Memory B cell (primary cell): ENCODE data around the gene ATP6AP2.

Experiments used
- ATAC-seq: fragments of 150-1000 bp; cut with Tn5 transposase; 2 replicates; pipeline ENCODE4 v1.10.0; 2021; ENCODE audit warnings: low read depth, mild to moderate bottlenecking, moderate library complexity
- DNase-seq, 2 donors: peaks; one replicate each; pipeline ENCODE4 v3.0.0; 2022; ENCODE audit warnings: low spot score in 2 of 2
- H3K27ac Mint-ChIP-seq: one replicate; pipeline ENCODE4 v1.8.0; 2022; ENCODE audit warnings: mild to moderate bottlenecking, moderate library complexity, mixed read lengths
- H3K27me3 Mint-ChIP-seq: one replicate; pipeline ENCODE4 v1.8.0; 2022; ENCODE audit warnings: mixed read lengths
- H3K36me3 Mint-ChIP-seq: one replicate; pipeline ENCODE4 v1.8.0; 2022; ENCODE audit warnings: mild to moderate bottlenecking, mixed read lengths
- H3K4me1 Mint-ChIP-seq: one replicate; pipeline ENCODE4 v1.8.0; 2022; ENCODE audit warnings: mixed read lengths
- H3K4me3 Mint-ChIP-seq: one replicate; pipeline ENCODE4 v1.8.0; 2022; ENCODE audit warnings: mild to moderate bottlenecking, moderate library complexity, mixed read lengths
- H3K9me3 Mint-ChIP-seq: one replicate; pipeline ENCODE4 v1.8.0; 2022; ENCODE audit warnings: mixed read lengths

The ATP6AP2 gene, protein sequence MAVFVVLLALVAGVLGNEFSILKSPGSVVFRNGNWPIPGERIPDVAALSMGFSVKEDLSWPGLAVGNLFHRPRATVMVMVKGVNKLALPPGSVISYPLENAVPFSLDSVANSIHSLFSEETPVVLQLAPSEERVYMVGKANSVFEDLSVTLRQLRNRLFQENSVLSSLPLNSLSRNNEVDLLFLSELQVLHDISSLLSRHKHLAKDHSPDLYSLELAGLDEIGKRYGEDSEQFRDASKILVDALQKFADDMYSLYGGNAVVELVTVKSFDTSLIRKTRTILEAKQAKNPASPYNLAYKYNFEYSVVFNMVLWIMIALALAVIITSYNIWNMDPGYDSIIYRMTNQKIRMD

DNA sequence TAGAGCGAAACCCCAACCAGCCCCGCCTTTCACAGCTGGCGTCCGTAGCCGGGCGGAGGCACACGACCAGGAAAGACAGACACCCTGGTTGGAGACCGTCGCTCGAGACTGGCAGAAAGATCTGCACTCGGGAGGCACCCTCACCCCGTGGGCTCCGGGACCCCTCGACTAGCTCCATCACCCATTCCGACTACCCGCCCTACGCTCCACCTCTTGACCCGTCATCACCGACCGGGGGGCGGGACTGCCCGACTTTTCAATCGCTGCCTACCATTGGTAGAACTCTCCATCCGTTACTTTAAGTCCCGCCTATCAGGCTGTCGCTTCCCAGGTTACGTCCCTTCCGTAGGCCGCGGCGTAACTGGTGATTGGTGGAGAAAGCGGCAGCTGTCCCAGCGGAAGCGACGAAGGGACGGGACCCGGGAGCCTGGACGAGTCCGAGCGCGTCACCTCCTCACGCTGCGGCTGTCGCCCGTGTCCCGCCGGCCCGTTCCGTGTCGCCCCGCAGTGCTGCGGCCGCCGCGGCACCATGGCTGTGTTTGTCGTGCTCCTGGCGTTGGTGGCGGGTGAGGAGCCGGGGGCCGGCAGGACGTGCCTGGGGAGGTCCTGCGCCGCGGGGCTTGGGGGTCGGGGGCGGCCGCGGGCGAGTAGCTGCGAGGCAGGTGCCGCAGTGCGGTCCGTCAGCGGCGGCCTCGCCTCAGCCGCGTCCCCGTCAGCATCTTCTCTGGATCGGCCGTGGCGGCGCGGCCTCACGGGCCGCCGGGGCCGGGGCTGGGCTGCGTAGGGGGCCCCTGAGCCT is at the start of gene ATP6AP2:
TSS of gene ATP6AP2 (plus strand) at position 434 of the 799 bp plus-strand sequence. CDS start at position 530, 96 bp downstream.
- DNase-seq = peak; percentile 73 to 80
- H3K27me3 Mint-ChIP-seq = no peaks in the 10 kb centered on the region
- peak within 1 kb of the TSS; percentile 96 for H3K4me3 Mint-ChIP-seq
- no peaks in the 10 kb centered on the region for H3K9me3 Mint-ChIP-seq
- peak within 1 kb of the TSS; percentile 98 for H3K27ac Mint-ChIP-seq
- ATAC-seq = peak; percentile 89
- H3K4me1 Mint-ChIP-seq = peaks cover 16% of the 10 kb centered on the region
- peaks cover 5% of the 10 kb centered on the region for H3K36me3 Mint-ChIP-seq

DNA sequence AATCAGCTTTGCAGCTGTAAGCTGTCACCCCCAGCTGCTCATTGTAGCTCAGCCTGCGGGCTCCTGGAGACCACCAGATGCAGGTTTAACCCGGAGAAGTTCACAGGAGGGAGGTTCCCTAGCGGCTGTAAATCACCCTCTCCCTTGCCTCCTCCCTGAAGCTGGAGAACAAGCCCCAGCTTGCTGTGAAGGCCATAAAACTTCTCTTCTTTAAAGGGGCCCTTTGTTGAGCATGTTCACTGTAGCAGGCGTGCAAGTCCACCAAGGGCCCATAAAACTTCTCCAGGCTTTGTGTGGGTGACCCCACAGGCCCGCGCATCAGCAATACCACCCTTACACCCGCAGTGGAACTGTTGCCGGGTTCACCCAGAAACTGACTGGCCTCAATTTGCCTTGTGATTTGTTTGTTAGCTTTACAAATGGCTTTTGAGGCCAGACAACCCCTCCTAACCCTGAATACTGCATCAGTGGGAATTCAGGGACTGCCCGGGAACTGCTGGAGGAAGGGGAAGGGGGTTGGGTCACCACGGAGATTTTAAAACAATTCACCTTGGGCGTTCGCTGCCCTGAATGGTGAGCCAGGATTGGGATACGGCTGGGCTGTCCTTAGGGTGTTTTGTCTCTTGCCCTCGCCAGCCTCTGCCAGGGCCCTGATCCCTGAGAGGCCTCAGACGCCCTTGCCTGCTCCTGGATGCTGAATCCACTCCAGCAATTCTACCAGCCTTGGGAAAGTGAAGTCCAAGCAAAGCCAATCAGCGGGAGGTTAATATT is 49.5 kb upstream of the ATP6AP2 start:
- Mint-ChIP-seq H3K4me1 (no peaks in the 10 kb centered on the region), H3K27ac (no peak overlapping the region), H3K36me3 (no peaks in the 10 kb centered on the region), H3K27me3 (peaks cover 2% of the 10 kb centered on the region), H3K9me3 (no peaks in the 10 kb centered on the region), H3K4me3 (no peak overlapping the region)
- no peak for ATAC-seq
- DNase-seq = no peak

DNA sequence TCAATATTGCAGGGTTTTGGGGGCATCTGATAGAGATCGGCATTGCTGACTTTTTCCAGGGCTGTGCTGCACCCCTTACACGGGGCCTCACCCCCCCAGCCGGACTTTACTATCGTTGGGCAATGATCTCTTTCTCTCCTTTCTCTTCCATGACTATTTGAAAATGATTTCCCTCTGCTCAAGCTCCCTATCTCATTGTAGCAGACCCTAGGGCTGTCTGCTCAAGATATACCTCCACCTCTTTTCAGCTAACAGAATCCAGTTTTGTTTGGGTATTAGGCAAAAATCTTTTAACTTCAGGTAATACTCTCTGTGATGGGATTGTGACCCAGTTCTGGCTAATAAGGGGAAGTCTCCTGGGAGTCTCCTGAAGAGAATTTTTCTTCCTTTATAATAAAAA is 43.5 kb upstream of the ATP6AP2 start:
- peaks cover 6% of the 10 kb centered on the region for H3K27me3 Mint-ChIP-seq
- no peak for ATAC-seq
- H3K4me3 Mint-ChIP-seq = no peak overlapping the region
- peaks cover 20% of the 10 kb centered on the region for H3K4me1 Mint-ChIP-seq
- H3K36me3 Mint-ChIP-seq = no peaks in the 10 kb centered on the region
- no peak for DNase-seq
- H3K27ac Mint-ChIP-seq = no peak overlapping the region
- peaks cover 1% of the 10 kb centered on the region for H3K9me3 Mint-ChIP-seq

DNA sequence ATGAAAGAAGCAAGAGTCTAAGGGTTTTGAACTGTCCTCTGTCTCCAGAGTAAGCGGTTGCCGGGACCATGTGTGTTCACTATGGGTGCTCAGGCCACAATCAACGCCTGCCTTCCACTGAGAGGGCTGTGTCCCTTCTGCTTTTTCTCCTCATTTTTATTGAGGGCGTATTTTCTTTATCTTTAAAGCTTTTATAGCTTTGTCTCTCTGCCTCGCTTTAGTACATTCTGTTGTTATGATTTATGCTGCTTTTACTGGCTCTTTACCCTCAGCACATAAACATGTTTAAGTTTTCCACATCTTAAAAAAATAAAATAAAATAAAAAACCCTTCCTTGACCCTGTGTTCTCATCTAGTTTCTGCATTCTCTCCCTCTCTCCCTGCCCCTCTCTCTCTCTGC is 42.4 kb upstream of the ATP6AP2 start:
- peaks cover 6% of the 10 kb centered on the region for H3K27me3 Mint-ChIP-seq
- no peak overlapping the region for H3K4me3 Mint-ChIP-seq

DNA sequence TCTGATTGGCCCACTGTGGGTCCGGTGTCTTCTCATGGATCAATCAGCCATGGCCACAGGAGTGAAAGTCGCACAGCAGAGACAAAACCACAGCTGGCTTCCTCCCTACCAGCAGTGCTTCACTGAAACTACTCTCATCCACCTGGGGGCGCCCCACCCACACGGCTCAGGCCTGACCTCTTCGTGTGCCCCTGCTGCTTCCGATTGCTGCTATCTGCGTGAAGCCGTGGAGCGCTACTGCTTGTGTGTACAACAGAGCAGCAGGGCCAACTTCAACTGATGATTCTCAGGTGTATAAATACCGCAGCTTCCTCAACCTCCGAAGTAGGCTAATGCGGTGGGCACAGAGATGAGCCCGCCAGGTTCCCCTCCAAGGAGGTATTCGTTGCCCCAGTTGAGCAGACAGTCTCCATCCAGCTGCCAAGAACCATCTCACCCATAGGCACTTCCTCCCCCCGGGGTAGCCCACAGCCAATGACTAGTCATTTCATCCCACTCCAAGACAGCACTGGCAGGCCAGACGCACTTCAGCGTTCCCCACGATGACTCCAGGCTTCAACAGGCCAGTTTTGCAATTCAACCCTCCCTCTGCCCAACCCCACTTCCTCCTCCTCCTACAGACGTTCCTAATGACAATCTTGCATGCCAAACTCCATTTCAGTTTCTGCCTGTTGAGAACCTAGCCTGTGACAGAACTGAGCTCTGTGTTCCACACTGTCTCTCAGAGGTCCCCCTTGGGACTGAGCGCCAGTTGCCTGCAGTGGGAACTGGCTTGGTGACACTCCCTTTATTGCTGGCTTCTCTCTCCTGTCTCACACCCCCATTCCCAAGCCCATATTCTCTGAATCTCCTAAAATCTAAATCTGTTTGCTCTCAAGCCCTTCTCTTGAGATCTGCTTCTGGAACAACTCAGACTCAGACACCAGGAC is 41.3 kb upstream of the ATP6AP2 start:
- peak; percentile 28 to 46 for DNase-seq
- peaks cover 25% of the 10 kb centered on the region for H3K4me1 Mint-ChIP-seq
- peak overlapping the region; percentile 59 for H3K4me3 Mint-ChIP-seq
- peak; percentile 92 for ATAC-seq
- no peaks in the 10 kb centered on the region for H3K36me3 Mint-ChIP-seq
- peaks cover 4% of the 10 kb centered on the region for H3K27me3 Mint-ChIP-seq
- peak overlapping the region; percentile 68 for H3K27ac Mint-ChIP-seq
- H3K9me3 Mint-ChIP-seq = peaks cover 1% of the 10 kb centered on the region

More for the DNA sequence above, 42.4 kb upstream of the ATP6AP2 start:
- H3K4me1 Mint-ChIP-seq = peaks cover 20% of the 10 kb centered on the region
- DNase-seq = no peak
- H3K9me3 Mint-ChIP-seq = peaks cover 1% of the 10 kb centered on the region
- no peak overlapping the region for H3K27ac Mint-ChIP-seq
- no peak for ATAC-seq
- no peaks in the 10 kb centered on the region for H3K36me3 Mint-ChIP-seq

DNA sequence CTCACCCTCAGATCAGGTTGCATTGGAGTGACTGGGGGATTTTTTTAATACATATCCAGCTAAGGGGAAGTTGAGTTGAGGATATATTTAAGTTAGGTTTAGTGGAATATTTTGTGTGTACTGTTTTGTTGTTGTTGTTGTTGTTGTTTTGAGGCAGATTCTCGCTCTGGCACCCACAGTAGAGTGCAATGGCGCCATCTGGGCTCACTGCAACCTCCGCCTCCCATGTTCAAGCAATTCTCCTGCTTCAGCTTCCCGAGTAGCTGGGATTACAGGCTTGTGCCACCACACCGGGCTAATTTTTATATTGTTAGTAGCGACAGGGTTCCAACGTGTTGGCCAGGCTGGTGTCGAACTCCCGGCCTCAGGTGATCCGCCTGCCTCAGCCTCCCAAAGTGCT is 38.6 kb upstream of the ATP6AP2 start:
- no peak for ATAC-seq
- no peaks in the 10 kb centered on the region for H3K36me3 Mint-ChIP-seq

DNA sequence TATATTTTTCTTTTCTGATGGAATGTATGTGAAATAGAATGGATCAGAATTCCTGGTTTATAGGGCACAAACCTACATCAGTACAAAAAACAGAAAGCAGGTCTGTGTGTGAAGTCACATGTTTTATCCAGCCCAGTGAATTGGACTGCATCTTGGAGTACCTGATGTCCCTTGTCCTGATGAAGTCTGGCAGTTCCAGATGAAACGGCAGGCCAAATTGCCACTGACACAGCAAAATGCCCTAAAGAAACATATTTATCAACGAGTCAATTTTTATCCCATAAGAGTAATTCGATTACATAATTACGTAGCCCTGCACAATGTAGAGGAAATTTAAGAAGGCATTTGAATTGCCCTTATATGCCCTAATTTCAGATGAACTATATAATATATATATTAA is 37.8 kb upstream of the ATP6AP2 start:
- H3K27ac Mint-ChIP-seq = no peak overlapping the region
- H3K4me1 Mint-ChIP-seq = peaks cover 25% of the 10 kb centered on the region
- ATAC-seq (no peak), DNase-seq (no peak)
- H3K27me3 Mint-ChIP-seq = peaks cover 3% of the 10 kb centered on the region
- H3K36me3 Mint-ChIP-seq = no peaks in the 10 kb centered on the region
- H3K9me3 Mint-ChIP-seq = peaks cover 1% of the 10 kb centered on the region
- no peak overlapping the region for H3K4me3 Mint-ChIP-seq

More for the DNA sequence above, 38.6 kb upstream of the ATP6AP2 start:
- Mint-ChIP-seq H3K9me3 (peaks cover 1% of the 10 kb centered on the region), H3K4me1 (peaks cover 25% of the 10 kb centered on the region), H3K4me3 (no peak overlapping the region), H3K27ac (no peak overlapping the region), H3K27me3 (peaks cover 4% of the 10 kb centered on the region)
- no peak for DNase-seq

DNA sequence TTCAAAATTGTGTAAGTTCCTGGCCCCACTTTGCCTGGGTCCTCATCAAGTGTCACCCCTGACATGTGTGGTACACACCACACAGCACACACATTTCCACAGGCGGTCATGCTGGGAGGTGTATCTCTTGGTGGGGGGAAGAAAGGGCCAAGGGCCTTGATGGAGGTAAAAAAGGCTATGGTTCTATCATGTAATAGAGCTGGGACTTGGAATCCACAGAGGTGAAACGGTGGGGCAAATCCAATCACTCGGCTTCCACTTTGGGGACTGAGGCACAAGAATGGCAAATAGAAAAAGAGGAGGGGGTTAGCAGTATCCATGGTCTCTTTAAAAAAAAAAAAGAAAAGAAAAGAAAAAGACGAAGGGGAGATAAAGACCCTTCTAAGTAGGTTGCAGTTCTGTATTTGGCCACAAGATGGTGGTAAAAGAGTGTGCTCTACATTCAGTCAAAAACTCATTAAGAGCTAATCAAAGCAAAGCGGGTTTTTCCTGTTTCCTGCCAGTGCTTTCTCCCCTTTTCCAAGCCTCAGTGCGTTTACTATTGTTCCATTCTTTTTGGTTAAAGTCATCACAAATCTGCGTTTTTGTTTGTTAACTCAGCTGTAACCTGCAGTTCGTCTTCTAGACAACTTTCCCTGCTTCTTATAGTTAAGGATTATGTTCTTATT is 37.0 kb upstream of the ATP6AP2 start:
- H3K27me3 Mint-ChIP-seq = no peaks in the 10 kb centered on the region
- ATAC-seq (no peak), DNase-seq (peak; percentile 14 to 27)
- H3K9me3 Mint-ChIP-seq = no peaks in the 10 kb centered on the region
- no peaks in the 10 kb centered on the region for H3K36me3 Mint-ChIP-seq
- H3K4me1 Mint-ChIP-seq = peaks cover 22% of the 10 kb centered on the region
- H3K4me3 Mint-ChIP-seq = no peak overlapping the region
- H3K27ac Mint-ChIP-seq = no peak overlapping the region

DNA sequence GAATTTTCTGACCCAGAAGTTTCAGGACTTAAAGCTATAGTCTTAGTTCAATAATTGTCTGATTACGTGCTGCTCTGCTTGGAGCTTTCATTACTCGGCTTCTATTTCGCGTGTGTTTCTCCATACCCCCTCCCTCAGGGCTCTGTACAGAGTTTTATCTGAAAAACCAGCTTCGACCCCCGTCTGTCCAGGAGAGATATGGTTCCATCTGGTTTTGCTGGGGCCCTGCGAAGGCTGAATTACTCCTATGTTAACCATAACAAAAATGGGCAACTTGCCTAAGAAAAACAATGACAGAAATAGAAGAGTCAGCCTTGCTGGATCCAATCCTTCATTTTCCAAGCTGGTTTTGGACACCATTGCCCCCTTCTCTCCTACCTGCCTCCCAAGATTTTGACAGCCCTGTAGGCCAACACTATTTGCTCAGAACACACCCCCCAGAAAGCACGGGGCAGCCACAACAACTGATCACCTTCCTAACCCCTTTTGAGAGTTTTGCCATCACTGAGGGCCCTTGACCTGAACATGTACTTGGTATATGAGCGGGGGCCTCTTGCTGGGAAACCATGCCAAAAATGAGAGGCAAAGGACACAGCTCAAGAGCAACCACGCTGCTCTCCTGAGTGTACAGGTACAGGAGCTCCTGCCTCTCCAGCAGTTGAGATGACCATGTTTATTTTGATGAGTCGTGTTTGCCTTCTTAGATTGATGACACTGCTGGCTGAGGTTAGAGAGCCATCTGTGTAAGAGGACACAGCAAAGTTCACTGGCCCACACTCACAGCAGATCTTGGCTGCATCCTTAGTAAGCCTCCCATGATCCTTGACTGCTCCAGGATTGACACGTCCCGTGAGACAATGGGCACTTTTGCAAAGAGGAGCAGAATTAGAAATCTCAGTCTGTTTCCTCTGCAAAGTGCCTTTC is 36.2 kb upstream of the ATP6AP2 start:
- Mint-ChIP-seq H3K4me3 (no peak overlapping the region), H3K36me3 (no peaks in the 10 kb centered on the region), H3K27ac (no peak overlapping the region), H3K4me1 (peaks cover 14% of the 10 kb centered on the region), H3K9me3 (no peaks in the 10 kb centered on the region), H3K27me3 (no peaks in the 10 kb centered on the region)
- ATAC-seq (no peak), DNase-seq (no peak)

DNA sequence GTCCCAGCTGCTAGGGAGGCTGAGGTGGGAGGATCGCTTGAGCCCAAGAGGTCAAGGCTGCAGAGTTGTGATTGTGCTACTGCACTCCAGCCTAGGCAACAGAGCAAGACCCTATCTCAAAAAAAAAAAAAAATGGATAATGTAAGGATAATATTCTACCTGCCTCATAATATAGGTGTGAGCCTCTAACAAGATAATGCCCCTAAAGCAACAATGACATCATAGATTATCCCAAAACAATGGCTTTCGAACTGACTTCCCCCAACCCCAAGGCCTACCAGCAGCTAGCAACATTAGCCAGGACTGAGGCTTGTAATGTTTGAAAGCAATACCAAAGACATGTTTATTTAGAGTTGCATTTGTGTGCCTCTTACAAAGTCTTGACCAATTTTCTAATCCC is 33.9 kb upstream of the ATP6AP2 start:
- Mint-ChIP-seq H3K9me3 (no peaks in the 10 kb centered on the region), H3K27me3 (no peaks in the 10 kb centered on the region), H3K27ac (no peak overlapping the region), H3K4me3 (no peak overlapping the region), H3K4me1 (peaks cover 5% of the 10 kb centered on the region), H3K36me3 (no peaks in the 10 kb centered on the region)
- no peak for ATAC-seq
- no peak for DNase-seq

DNA sequence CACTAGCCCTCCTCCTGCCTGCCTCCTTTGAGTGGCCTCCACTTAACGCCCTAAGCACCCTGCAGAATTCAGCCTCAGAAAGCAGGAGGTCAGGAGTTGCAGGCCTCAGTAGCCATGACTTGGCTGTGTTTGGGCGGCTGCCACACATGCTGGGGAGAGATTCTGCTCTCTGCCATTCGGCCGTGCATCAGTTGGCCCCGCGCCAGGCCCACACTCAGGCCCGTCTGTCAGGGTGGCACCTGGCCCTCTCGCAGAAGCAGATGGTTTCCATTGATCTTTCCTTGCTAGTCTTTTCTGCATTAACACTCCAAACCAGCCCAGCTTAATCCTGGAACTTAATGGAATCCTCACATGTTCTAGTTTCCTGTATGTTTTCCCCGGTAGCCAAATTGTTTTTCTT is 30.7 kb upstream of the ATP6AP2 start:
- Mint-ChIP-seq H3K36me3 (no peaks in the 10 kb centered on the region), H3K9me3 (no peaks in the 10 kb centered on the region), H3K27ac (no peak overlapping the region), H3K4me3 (no peak overlapping the region), H3K27me3 (no peaks in the 10 kb centered on the region), H3K4me1 (no peaks in the 10 kb centered on the region)
- ATAC-seq (no peak), DNase-seq (no peak)

DNA sequence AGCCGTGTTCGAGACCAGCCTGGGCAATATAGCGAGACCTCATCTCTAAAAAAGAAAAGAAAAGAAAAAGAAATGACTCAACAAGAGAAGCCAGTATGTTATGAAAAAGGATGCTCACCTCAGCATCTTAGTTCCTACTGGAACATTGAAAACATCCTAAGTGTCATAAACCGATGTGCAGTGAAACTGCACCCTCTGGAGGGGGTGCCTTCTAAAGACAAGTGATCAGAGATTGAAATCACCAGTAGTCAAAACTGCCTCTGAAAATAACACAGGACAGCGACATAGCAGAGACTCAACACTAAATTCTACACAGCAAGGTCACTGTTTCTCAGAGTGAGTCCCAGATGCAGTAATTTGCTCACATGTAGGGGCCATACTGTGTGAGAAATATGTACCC is 28.0 kb upstream of the ATP6AP2 start:
- Mint-ChIP-seq H3K4me3 (no peak overlapping the region), H3K27me3 (no peaks in the 10 kb centered on the region), H3K27ac (no peak overlapping the region), H3K9me3 (no peaks in the 10 kb centered on the region), H3K36me3 (no peaks in the 10 kb centered on the region), H3K4me1 (no peaks in the 10 kb centered on the region)
- ATAC-seq (no peak), DNase-seq (no peak)
